Erythroblast (primary cell): ENCODE results near the gene TMIGD1.
"Not testable (repeated sequence)": the region's sequence is repeated elsewhere in the genome, so short reads cannot be mapped to it uniquely, and the experiment has no call there.

Source experiments
- DNase-seq, 2 experiments: peaks; one replicate each; lab custom pipeline; 2025; lab: John Stamatoyannopoulos, UW
- GATA1 ChIP-seq: IDR thresholded peaks from 2 replicates; pipeline ENCODE4 v1.6.1; 2011; ENCODE audit warnings: low read depth, mild to moderate bottlenecking, control low read depth, low read length, moderate library complexity
- POLR2A ChIP-seq: IDR thresholded peaks from 2 replicates; pipeline ENCODE4 v1.6.1; 2011; ENCODE audit warnings: mild to moderate bottlenecking, low read length

TMIGD1 gene

DNA sequence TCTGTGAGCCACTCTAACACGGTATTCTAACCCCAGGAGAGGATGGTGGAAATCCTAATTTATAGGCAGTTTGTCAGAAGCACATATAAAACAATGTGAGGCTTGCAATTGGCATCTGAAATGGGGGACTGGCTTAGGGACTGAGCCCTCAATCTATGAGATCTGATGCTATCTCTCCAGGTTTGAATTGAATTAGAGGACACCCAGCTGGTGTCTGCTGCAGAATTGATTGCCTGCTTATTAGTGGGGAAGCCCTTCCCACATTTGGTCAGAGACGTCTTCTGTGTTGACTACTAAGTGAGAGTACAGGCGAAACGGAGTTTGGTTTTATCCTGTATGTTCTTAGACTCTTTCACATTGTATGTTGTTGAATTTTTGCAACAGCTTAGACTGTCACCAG is 13.6 kb upstream of the TMIGD1 start:
- TF ChIP-seq GATA1: no peak
- TF ChIP-seq POLR2A: no peak
- no peak for DNase-seq

DNA sequence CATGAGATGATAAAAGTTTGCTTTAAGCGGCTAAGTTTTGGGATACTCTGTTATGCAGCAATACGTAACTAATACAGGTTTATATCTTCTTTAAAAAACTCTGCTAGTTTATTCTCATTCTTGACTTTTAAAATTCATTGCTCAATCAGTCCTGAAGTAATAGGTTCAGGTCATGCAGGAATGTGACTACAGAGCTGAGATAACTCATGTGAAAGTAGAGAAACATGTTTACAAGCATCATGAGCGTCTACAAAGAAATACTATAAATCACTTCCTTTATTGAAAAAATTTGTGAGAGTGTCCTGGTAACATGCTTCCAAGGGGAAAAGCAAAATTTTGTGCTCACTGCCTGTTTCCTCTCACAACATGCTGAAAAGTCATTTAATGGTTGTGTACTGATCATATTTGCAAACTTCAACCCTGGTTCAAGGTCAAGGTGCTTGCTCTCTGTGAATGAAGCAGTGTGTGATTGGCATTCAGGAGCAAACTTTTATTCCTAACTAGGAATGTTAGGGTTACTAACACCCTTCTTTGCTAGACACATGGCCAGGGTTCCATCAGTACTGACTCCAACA is 12.5 kb upstream of the TMIGD1 start:
- TF ChIP-seq GATA1: no peak
- no peak for TF ChIP-seq POLR2A

DNA sequence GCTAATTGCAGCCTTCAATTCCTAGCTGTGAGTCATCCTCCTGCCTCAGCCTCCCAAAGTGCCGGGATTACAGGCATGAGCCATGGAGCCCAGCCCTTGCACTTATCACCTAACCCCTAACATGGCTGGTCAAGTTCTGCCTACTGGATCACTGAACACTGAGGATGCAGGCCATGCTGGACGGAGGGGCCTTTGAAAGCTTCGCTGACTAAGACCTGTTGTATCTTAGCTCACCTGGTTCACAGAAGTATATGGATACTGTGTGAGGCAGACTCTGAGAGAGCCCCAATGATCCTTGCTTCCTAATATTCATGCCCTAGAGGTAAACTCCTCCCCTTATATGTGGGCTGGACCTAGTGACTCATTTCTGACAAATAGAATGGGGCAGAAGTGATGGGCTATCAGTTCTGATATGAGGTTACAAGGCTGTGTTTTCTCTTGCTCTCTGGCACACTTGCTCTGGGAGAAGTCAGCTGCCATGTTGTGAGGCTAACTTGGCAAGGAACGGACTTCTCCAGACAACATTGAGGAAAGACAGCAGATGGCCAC is 11.7 kb upstream of the TMIGD1 start:
- DNase-seq: peak; percentile 5 to 13
- TF ChIP-seq POLR2A: no peak

More for the DNA sequence above, 12.5 kb upstream of the TMIGD1 start:
- no peak for DNase-seq

DNA sequence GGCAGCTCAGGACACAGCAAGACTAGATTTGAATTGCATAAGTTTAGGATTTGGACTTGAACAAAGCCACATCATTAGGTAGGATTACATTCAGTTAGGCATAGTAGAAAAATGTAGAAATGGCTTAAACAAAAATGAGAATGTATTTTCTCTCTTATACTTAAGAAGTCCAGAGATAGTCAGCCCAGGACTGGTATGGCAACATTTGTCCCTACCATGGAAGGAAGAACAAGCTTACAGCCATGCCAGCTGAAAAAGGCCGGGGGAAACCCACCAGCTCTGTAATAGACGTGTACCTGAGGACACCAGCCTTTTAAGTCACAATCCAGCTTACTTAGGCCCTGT is 11.2 kb upstream of the TMIGD1 start:
- TF ChIP-seq POLR2A (no peak), GATA1 (no peak)

DNA sequence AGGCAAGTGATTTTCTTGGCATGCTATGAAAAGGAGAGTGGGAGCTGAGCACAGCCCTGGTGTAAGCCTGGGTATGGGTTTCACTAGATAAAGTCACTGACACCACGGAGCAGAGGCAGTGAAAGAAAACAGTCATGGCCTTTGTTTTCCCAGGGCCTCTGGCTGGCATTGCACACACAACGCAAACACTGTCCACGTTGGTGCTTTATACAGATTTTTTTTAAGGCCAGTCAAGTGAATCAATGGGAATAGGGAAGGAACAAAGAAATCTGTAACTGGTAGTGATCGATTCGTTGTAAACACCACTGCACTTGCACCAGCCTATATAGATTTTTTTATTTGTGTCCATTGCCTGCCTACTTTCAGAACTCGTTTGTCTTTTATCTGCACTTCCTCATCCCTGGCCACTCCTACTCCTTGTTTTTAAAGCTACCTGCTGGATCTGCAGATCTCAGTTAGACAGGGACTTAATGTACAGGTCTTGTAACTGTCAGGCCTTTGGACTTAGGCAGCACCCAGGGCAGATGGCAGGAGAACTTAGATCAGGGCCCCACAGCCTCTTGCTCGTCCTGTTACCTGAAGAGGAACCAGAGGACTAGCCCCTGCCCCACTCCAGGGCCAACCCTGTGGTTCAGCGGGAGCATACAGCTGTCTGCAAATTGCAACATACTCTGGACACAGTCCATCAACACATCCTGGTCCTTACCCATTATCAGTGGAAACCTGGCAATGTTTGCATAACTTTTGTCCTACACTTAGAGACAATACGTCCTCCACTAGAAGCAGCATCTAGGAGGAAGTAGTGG is 10.6 kb upstream of the TMIGD1 start:
- no peak for TF ChIP-seq POLR2A
- no peak for TF ChIP-seq GATA1
- DNase-seq: no peak

More for the DNA sequence above, 11.2 kb upstream of the TMIGD1 start:
- no peak for DNase-seq

DNA sequence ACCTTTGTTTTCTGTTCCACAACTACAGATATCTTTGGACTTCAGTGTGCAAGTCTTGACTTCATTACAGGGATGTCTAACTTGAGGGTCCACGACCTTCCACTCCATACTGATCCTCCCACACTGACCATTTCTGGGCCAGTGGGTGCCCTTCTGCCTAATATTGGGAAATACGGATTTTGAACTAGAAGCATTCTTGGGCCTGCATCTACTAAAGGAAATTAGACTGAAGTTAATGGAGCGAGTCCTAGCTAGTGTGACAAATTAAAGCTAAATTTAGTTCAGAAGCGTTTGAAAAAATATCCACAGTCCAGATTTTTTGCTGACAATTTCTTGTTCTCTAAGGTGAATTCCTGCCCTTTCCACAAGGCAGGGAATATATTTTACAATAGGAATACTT is 9.9 kb upstream of the TMIGD1 start:
- no peak for DNase-seq
- TF ChIP-seq GATA1 (no peak), POLR2A (no peak)

DNA sequence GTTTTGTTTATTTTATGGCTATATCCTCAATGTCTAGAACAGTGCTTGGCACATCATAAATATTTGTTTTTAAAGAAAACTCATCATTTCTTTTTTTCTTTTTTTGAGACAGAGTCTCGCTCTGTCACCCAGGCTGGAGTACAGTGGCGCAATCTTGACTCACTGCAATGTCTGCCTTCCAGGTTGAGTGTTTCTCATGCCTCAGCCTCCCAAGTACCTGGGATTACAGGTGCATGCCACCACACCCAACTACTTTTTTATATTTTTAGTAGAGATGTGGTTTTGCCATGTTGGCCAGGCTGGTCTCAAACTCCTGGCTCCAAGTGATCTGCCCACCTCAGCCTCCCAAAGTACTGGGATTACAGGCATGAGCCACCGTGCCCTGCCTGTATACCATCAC is 9.4 kb upstream of the TMIGD1 start:
- not testable (repeated sequence) for DNase-seq

DNA sequence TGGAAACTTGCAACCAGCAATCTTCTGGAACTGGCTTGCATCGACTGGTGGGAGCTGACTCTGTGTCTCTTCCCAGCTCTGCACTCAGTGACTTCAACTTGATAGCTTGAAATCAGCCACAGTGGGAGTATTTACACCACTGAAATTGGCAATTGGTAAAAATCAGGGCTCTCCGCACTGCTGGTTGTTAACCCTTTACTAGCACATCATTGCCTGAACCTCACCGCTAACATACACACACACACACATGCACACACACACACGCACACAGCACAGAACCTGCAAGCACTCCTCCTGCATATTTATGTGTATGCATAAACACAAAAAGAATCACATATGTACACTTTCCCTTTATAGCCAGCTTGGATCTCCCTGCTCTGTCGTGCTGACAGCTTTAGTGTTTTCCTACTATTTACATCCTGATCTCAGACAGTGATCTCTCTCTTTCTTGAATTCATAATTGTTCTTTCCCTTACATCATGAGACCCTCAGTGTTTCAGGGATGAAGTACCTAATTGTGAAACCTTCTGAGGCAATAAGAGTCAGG is 7.9 kb upstream of the TMIGD1 start:
- no peak for DNase-seq
- TF ChIP-seq POLR2A: no peak
- no peak for TF ChIP-seq GATA1

DNA sequence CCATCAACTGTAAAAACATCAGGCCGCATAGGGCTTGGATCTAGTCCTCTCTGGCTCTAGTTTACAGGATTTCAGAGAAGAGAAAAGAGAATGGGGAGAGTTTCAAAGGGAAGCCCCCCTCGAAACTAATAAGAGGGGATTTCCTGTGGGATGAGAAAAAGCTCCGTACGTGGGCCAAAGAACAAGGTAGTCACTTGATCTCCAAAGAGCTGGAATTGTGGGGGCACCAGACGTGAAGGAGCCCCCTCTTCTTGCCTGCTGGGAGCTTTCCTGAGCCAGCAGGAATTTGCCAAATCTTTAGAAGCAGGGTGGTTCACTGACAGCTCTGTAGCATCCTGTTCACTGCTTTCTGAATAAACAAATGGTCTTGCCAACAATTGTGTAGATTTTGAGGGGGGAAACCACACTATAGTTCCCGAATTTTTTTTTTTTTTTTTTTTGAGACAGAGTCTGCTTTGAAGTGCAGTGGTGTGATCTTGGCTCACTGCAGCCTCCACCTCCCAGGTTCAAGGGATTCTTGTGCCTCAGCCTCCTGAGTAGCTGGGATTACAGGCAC is 7.0 kb upstream of the TMIGD1 start:
- no peak for TF ChIP-seq GATA1
- TF ChIP-seq POLR2A: no peak
- no peak for DNase-seq

DNA sequence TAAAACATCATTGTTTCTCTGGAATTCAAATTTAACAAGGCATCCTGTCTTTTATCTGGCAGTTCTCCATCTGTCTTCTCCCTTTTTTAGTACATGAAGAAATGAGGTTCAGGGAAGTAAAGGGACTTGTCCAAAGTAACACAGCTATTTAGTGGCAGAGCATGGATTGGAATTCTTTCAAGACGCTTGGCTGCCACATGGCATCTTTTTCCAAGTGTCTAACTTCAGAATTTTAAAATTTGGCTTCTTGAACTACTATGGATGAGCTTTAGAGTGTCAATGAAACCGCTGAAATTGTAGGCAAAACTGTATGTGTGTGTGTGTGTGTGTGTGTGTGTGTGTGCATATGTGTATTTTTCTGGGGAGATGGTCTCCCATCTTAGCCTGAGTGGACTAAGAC is 5.2 kb upstream of the TMIGD1 start:
- TF ChIP-seq GATA1 (no peak), POLR2A (no peak)
- DNase-seq: no peak

DNA sequence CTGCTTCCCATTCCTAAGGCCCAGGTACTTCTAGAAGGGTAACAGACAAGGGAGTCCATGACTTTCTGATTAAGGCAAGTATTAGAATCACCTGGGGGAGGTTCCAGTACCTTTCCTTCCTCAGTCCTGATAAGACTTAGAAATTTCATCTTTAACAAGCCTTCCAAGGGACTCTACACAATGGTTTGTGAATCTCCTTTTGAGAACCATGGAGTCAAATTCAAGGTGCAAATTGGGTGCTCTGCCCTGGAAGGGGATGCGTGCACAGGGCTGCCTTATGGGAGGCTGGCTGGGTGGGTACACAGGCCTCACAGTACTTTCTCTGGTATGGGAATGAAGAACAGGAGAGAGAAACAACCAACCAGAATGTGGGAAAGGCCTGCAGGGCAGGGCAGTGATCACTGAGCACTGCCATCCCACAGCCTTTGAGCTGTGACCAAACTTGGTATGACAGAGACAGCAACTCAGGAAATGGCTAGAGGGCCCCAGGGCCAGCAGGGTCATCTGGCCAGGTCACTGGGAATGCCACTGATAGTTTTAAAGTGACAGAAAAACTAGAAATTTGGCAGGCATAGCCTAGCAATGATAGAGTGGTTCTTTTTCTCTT is 3.6 kb upstream of the TMIGD1 start:
- TF ChIP-seq GATA1 (no peak), POLR2A (no peak)
- DNase-seq: no peak

DNA sequence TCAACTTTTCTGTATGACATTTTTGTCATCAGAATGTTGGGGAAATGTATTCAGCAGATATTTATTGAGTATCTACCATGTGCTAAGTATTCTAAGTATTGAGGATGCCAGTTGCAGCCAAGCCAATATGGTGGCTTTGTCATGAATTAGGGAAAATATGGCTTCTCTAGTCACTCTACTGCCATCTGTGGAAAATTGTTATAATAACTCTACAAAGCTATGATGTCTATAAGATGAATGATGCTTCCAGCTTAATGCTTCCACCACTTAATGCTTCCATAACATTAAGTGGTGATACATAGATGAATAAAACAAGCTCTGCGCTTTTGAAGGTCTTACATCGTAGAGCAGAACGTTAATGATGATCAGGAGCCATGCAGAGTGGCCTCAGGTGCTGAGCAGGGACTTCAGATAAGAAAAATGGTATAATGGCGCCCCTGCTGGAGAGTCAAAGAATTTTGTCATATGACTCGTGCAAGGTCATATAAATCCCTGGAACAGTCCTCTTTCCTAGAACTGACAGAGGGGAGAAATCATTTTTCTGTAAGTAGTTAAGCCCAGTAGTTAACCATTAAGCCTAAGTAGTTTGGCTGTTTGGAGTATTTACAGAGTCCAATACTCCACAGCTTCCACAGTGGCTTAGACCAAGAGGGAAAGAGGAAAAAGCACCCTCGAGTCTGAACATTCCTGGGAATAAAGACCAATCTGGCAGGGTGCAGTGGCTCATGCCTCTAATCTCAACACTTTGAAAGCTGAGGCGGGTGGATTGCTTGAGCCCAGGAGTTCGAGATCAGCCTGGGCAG is 2.7 kb upstream of the TMIGD1 start:
- DNase-seq: peak; percentile 67 to 84
- TF ChIP-seq POLR2A: no peak
- TF ChIP-seq GATA1: no peak

DNA sequence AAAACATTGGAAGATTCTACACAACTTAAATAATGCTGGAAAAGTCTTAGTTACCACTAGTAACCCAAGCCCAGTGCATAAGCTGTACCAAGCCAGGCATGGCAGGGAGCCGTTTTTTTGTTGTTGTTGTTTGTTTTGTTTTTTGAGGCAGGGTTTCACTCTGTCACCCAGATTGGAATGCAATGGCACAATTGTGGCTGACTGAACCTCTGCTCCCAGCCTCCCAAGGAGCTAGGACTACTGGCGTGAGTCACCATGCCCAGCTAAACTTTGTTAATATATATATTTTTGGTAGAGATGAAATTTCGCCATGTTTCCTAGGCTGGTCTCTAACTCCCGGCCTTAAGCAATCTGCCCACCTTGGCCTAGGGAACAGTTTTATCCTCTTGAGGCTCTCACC is 564 bp upstream of the TMIGD1 start:
- no peak for DNase-seq
- TF ChIP-seq POLR2A (no peak), GATA1 (no peak)
